K562 (cell line): Measurements from ENCODE around the gene C16orf74. TPM values are rescaled to one million over a fixed set of nuclear protein-coding genes. Genes with fewer than 3 reads are reported as not detected.

Experiments used
- HDAC2 ChIP-seq: fragments of 450-650 bp; IDR thresholded peaks from 2 replicates; pipeline ENCODE4 v1.6.1; 2016; ENCODE audit warnings: mild to moderate bottlenecking
- MGA ChIP-seq: fragments of 450-650 bp; IDR thresholded peaks from 2 replicates; pipeline ENCODE4 v1.6.1; 2016; ENCODE audit warnings: mild to moderate bottlenecking, moderate library complexity
- RBM15 ChIP-seq: fragments of 200-400 bp; formaldehyde crosslinking; IDR thresholded peaks from 2 replicates; pipeline ENCODE4 v1.6.1; 2018; ENCODE audit warnings: mild to moderate bottlenecking, low read length, moderate library complexity; ENCODE audit not compliant: insufficient read depth
- XRCC3 ChIP-seq: fragments of 450-650 bp; IDR thresholded peaks from 2 replicates; pipeline ENCODE4 v1.6.1; 2017; ENCODE audit warnings: mild to moderate bottlenecking, moderate library complexity
- ZNF639 ChIP-seq, 2 experiments: fragments of 200-800 bp in 1 of 2; sonication (Bioruptor generic) in 1 of 2; sonication (generic) in 1 of 2; formaldehyde crosslinking in 1 of 2; IDR thresholded peaks in 1 of 2; conservative IDR thresholded peaks in 1 of 2; 2 replicates each; pipeline versions ENCODE4 v1.5.0 to v1.6.1; 2016 to 2020; ENCODE audit warnings: missing compliant biosample characterization in 1 of 2, missing genetic modification characterization in 1 of 2, missing genetic modification reagents in 1 of 2
- polyA plus RNA-seq, 8 experiments: library from polyadenylated mRNA; depleted of rRNA in 4 of 8; stranded (reverse) in 5 of 8; unstranded in 3 of 8; fragments of >200 nt; fragmentation: Nextera tagmentation in 2 of 8; fragmentation: Illumina TruSeq in 1 of 8; extraction: Ambion mirVana in 2 of 8; extraction: Trizol in 1 of 8; gene quantifications; 2 replicates each; pipeline versions ENCODE4 v1.2.1 to v1.2.3, GENCODE V29; 2011 to 2014; ENCODE audit warnings: inconsistent platforms in 1 of 8, missing spikeins in 1 of 8
- total RNA-seq, 7 experiments: library from RNA; depleted of rRNA in 6 of 7; stranded (reverse); fragments of >200 nt in 6 of 7; fragmentation: Illumina TruSeq in 2 of 7; extraction: Trizol in 2 of 7; gene quantifications; 2 replicates each; pipeline versions ENCODE4 v1.2.1 to v1.2.3, GENCODE V29; 2011 to 2021; ENCODE audit warnings: low replicate concordance in 1 of 7
- TF ChIP-seq, protein P1 (sequence below), 2 experiments: IDR thresholded peaks in 1 of 2; conservative IDR thresholded peaks in 1 of 2; 2 replicates each; pipeline ENCODE4 v1.6.1; 2016; ENCODE audit warnings: low read depth in 2 of 2, mild to moderate bottlenecking in 1 of 2, missing compliant biosample characterization in 1 of 2, missing genetic modification characterization in 1 of 2, moderate library complexity in 1 of 2
- TF ChIP-seq, protein P2 (sequence below): sonication (generic); formaldehyde crosslinking; IDR thresholded peaks from 2 replicates; pipeline ENCODE4 v1.8.1; 2023; ENCODE audit warnings: mild to moderate bottlenecking, missing genetic modification reagents

C16orf74 gene
- total and polyA plus RNA-seq, 9 of the 15 experiments (the other 6 are each of a cell fraction or from before 2014, with no cell fraction given): not detected

GRCh38 chr16:85733155-85733838, 17.6 kb downstream of the C16orf74 start (continued):
- TF ChIP-seq MGA (peak; percentile 55), HDAC2 (peak; percentile 80), RBM15 (no peak), XRCC3 (no peak), ZNF639 (CRISPR knock-in tag; conservative IDR thresholded peaks at IDR 0.05 in 1 of 2, IDR thresholded peaks at IDR 0.05 in 1 of 2) (no peak)
- TF ChIP-seq, protein P1, sequence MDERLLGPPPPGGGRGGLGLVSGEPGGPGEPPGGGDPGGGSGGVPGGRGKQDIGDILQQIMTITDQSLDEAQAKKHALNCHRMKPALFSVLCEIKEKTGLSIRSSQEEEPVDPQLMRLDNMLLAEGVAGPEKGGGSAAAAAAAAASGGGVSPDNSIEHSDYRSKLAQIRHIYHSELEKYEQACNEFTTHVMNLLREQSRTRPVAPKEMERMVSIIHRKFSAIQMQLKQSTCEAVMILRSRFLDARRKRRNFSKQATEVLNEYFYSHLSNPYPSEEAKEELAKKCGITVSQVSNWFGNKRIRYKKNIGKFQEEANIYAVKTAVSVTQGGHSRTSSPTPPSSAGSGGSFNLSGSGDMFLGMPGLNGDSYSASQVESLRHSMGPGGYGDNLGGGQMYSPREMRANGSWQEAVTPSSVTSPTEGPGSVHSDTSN (CRISPR knock-in tag; IDR thresholded peaks at IDR 0.05; ENCODE audit: low read depth): no peak
- TF ChIP-seq, protein P1 (tag; conservative IDR thresholded peaks at IDR 0.05; ENCODE audit: low read depth): no peak
- TF ChIP-seq, protein P2, sequence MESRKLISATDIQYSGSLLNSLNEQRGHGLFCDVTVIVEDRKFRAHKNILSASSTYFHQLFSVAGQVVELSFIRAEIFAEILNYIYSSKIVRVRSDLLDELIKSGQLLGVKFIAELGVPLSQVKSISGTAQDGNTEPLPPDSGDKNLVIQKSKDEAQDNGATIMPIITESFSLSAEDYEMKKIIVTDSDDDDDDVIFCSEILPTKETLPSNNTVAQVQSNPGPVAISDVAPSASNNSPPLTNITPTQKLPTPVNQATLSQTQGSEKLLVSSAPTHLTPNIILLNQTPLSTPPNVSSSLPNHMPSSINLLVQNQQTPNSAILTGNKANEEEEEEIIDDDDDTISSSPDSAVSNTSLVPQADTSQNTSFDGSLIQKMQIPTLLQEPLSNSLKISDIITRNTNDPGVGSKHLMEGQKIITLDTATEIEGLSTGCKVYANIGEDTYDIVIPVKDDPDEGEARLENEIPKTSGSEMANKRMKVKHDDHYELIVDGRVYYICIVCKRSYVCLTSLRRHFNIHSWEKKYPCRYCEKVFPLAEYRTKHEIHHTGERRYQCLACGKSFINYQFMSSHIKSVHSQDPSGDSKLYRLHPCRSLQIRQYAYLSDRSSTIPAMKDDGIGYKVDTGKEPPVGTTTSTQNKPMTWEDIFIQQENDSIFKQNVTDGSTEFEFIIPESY (CRISPR knock-in tag): no peak
